Mammary epithelial cell (primary cell): ENCODE measurements around the gene SMAD7.

ENCODE experiments used
- CTCF ChIP-seq, 2 donors: IDR thresholded peaks in 1 of 2; conservative IDR thresholded peaks in 1 of 2; 2 replicates each; pipeline ENCODE4 v1.5.1; 2011 to 2012; ENCODE audit warnings: inconsistent platforms in 2 of 2, low read length in 2 of 2, mild to moderate bottlenecking in 2 of 2, control low read depth in 1 of 2, low read depth in 1 of 2; ENCODE audit not compliant: insufficient read depth in 1 of 2; ENCODE audit errors: extremely low read depth in 1 of 2
- EZH2 ChIP-seq: IDR thresholded peaks from 2 replicates; pipeline ENCODE4 v1.6.1; 2012; ENCODE audit warnings: low read length, inconsistent platforms, borderline replicate concordance

DNA sequence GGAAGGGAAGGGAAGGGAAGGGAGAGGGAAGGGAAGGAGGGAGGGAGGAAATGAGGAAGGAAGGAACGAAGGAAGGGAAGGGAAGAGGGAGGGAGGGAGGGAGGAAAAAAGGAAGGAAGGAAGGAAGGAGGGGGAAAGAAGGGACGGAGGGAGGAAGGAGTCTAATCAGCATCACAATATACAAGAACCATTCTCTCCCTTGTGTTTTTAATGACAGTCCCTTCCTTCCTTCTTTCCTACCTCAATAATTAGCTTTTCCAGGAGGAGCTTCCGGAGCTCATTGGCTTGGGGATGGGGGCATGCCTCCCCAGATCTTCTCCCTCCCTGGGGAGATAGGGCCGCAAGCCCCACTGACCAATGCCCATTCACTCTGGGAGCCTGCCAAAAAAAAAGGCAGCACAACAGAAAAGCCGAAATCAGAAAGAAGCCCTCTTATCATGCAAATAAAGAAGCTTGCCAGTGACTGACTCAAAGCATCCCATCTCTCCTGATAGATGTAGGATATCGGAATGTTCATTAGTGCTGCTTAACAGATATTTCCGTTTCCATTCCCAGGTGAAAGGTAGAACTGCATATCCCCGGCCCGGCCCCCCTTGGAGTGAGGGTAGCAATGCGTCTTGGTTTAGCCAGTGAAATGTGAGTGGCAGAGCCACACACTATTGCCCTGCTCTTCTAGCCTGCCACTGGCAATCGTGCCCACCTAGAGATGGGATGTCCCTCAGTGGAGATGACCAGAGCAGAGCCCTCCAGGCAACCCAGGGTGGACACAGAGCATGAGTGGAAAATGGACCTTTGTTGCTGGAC, 17.8 kb upstream of the SMAD7 start:
- no peak for TF ChIP-seq CTCF (conservative IDR thresholded peaks at IDR 0.05 in 1 of 2, IDR thresholded peaks at IDR 0.05 in 1 of 2; ENCODE audit: extremely low read depth in 1 of 2, insufficient read depth in 1 of 2, low read depth in 1 of 2, low read length in 2 of 2)
- TF ChIP-seq EZH2 = no peak
